AG04450 (cell line): ENCODE data around the gene PITX1. TPM values are rescaled to one million over a fixed set of nuclear protein-coding genes. Genes with fewer than 3 reads are reported as not detected.

Experiments
- CTCF ChIA-PET: fragments of 300-600, 350-600 bp; formaldehyde crosslinking; extraction: SDS; loops from one replicate; lab custom pipeline; 2022; ENCODE audit warnings: antibody characterized with exemption, inconsistent platforms; lab: Charles Lee
- POLR2A ChIA-PET: fragments of 350-600 bp; formaldehyde crosslinking; extraction: SDS; loops from one replicate; lab custom pipeline; 2021; ENCODE audit warnings: antibody characterized with exemption, inconsistent platforms; lab: Yijun Ruan, JAX
- DNase-seq: peaks from one replicate; pipeline ENCODE4 v3.0.0-alpha.2; 2011; ENCODE audit warnings: low read depth, low spot score
- H3K27ac ChIP-seq: one replicate; pipeline ENCODE4 v1.5.1; 2012; ENCODE audit warnings: low read depth, low read length, control low read depth
- H3K27me3 ChIP-seq: one replicate; pipeline ENCODE4 v1.6.0; 2012; ENCODE audit warnings: low read length; ENCODE audit not compliant: control insufficient read depth, insufficient read depth
- H3K4me3 ChIP-seq: 2 replicates; pipeline ENCODE4 v1.5.1; 2011; ENCODE audit warnings: mild to moderate bottlenecking, low read depth, low read length, control low read depth
- H3K9me3 ChIP-seq: 2 replicates; pipeline ENCODE4 v1.5.1; 2012; ENCODE audit warnings: low read length; ENCODE audit not compliant: control insufficient read depth, insufficient read depth
- polyA plus RNA-seq: library from polyadenylated mRNA; depleted of rRNA; stranded (reverse); fragments of >200 nt; gene quantifications from 2 replicates; pipeline ENCODE4 v1.2.3, GENCODE V29; 2011
- TF ChIP-seq, protein P1 (sequence below): IDR thresholded peaks from 2 replicates; pipeline ENCODE4 v1.5.1; 2011; ENCODE audit warnings: low read depth, low read length, control low read depth, inconsistent platforms

The PITX1 gene
- polyA plus RNA-seq, 1 experiment: 72.1 TPM

DNA sequence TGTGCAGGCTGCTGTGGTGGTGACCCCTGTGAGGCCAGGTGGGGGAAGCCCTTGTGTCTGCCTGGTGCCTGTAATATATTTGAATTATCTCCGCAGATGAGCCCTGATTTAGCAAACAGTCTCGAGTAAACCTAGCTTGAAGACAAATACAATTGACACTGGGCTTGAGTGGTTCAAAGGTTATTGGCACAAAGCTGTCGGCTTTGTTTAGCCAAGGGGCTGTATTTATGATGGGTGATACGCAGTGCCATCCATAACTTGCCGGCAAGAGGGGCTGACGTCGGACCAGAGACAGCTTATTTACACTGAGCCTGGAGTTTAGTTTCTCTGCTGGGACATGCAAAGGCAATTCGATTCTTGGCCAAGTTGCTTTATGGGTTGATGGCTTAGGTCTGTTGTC, 20.0 kb upstream of the PITX1 start:
- TF ChIP-seq, protein P1, sequence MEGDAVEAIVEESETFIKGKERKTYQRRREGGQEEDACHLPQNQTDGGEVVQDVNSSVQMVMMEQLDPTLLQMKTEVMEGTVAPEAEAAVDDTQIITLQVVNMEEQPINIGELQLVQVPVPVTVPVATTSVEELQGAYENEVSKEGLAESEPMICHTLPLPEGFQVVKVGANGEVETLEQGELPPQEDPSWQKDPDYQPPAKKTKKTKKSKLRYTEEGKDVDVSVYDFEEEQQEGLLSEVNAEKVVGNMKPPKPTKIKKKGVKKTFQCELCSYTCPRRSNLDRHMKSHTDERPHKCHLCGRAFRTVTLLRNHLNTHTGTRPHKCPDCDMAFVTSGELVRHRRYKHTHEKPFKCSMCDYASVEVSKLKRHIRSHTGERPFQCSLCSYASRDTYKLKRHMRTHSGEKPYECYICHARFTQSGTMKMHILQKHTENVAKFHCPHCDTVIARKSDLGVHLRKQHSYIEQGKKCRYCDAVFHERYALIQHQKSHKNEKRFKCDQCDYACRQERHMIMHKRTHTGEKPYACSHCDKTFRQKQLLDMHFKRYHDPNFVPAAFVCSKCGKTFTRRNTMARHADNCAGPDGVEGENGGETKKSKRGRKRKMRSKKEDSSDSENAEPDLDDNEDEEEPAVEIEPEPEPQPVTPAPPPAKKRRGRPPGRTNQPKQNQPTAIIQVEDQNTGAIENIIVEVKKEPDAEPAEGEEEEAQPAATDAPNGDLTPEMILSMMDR: no peak
- H3K4me3 ChIP-seq: no peak overlapping the region
- CTCF ChIA-PET: no interaction called here
- H3K27ac ChIP-seq: no peak overlapping the region
- no peak for DNase-seq
- H3K27me3 ChIP-seq: peaks cover 45% of the 10 kb centered on the region
- POLR2A ChIA-PET: no interaction called here
- peaks cover 6% of the 10 kb centered on the region; the same call in 1 of the 2 replicates for H3K9me3 ChIP-seq

DNA sequence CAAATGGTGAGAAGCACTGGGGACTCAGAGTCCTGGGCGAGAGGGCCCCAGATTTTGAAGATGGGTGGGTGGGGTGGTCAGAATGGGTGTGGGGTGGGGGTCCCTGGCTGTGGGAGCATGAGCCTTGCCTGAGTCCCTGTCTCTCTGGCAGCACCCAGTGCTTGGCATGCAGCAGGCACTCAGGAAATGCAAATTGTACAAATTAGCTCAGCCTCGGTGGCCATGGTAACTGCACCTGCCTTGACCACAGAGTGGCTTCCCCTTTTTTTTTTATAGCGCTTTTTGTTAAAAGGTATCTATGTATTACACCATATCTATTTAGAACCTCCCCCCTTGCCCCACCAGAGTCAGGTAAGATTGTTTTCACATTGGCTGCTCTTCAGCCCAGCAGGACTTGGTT, 19.2 kb upstream of the PITX1 start:
- ChIA-PET CTCF (interaction anchor here (1.0 to 1.1 kb wide), 2 partner anchors 148 to 373 kb away, joined by 3 read pairs; partner anchors contain the start of gene PCBD2), POLR2A (no interaction called here)
- Histone ChIP-seq H3K27me3 (peaks cover 50% of the 10 kb centered on the region), H3K9me3 (peaks cover 6% of the 10 kb centered on the region; the same call in 1 of the 2 replicates), H3K4me3 (no peak overlapping the region), H3K27ac (no peak overlapping the region)
- no peak for DNase-seq
- TF ChIP-seq, protein P1: no peak

DNA sequence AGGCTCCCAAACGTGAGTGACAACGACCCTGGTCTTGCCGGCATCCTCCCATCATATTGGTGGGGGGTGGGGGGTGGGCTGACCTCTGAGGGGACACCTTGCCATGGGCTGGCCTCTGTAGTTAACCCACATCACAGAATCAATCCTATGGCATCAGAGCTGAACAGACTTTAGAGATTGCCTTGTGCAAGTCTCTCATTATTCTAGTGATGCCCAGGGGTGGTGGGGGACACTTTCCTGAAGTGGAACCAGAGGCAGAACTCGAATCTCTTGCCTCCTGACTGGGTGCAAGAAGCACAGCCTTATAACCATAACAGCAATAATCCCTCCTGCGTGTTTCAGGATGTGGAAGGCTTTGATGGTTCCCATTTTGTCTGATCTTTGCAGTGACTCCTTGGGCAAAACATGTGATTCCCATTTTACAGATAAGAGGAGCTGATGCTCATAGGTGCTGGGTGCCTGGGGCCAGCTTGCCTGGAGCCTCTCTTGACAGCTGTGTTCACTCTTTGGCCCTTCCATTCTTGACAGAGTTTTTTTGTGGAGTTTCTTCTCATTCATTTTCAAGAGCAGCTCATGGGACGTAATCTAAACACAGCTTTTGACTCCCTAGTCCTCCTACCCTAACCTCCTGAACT, 18.6 kb upstream of the PITX1 start:
- peaks cover 55% of the 10 kb centered on the region for H3K27me3 ChIP-seq
- POLR2A ChIA-PET: interaction anchor here (0.7 kb wide), 1 partner anchor 212 kb away, joined by 3 read pairs; no protein-coding TSS in a partner anchor

DNA sequence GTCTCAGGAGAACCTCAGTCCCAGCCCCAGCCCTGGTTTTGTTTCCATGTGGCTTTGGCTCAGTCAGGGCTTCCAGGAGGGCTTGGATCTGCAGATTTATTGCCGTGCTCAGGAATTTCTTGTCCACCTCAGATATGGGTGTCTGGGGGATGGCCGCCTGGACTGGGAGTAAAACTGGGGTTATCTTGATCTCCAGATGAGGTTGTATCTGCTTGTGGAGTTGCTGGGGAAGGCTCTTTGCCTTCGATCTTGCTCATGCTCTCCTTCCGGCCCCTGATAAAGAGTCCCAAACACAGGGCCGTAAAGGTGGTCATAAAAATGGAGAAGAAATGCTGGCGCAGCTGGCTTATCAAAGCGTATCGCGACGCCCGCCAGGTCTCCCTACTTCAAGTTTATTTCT, 17.8 kb upstream of the PITX1 start:
- TF ChIP-seq, protein P1: no peak
- ChIA-PET CTCF (no interaction called here), POLR2A (no interaction called here)
- DNase-seq: no peak
- H3K4me3 ChIP-seq: no peak overlapping the region
- no peak overlapping the region for H3K27ac ChIP-seq
- peaks cover 6% of the 10 kb centered on the region; the same call in 1 of the 2 replicates for H3K9me3 ChIP-seq
- peaks cover 61% of the 10 kb centered on the region for H3K27me3 ChIP-seq

More for the DNA sequence above, 18.6 kb upstream of the PITX1 start:
- H3K4me3 ChIP-seq: no peak overlapping the region
- CTCF ChIA-PET: interaction anchor here (1.0 to 1.1 kb wide), 2 partner anchors 148 to 374 kb away, joined by 3 read pairs; partner anchors contain the start of gene PCBD2
- TF ChIP-seq, protein P1: no peak
- DNase-seq: no peak
- H3K9me3 ChIP-seq: peaks cover 6% of the 10 kb centered on the region; the same call in 1 of the 2 replicates
- H3K27ac ChIP-seq: no peak overlapping the region

DNA sequence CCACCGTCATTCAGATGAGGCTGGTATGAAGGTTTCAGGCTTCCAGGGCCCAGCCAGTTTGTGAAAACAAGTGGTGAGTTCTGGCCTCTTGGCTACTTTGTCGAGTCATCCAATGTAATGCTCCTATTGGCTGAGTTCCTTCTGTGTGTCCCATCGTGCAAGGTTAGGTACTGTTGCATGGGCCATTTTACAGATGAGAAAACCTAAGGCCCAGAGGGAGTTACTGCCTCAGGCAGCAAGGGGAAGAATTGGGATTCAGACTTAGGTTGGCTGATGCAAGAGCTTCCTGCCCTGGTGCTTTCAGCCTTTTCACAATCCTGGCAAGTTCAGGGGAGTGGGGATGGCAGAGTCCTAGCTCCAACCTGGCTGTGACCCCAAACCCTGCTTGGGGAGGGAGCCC, 17.4 kb upstream of the PITX1 start:
- Histone ChIP-seq H3K4me3 (no peak overlapping the region), H3K27ac (no peak overlapping the region), H3K9me3 (peaks cover 6% of the 10 kb centered on the region; the same call in 1 of the 2 replicates), H3K27me3 (peaks cover 63% of the 10 kb centered on the region)
- ChIA-PET POLR2A (no interaction called here), CTCF (no interaction called here)
- TF ChIP-seq, protein P1: no peak
- DNase-seq: no peak
